GM12878 (cell line): Measurements from ENCODE around the gene PLSCR3. TPM values are rescaled to one million over a fixed set of nuclear protein-coding genes. Genes with fewer than 3 reads are reported as not detected.

Source experiments
- ATAC-seq: fragments of 200-7000 bp; cut with Tn5 transposase; 3 replicates; pipeline ENCODE4 v1.9.1; 2020; ENCODE audit warnings: mild to moderate bottlenecking, moderate library complexity
- BruUV-seq: library from RNA; stranded (reverse); fragments of 400-500 nt; replicated peaks from 2 replicates; lab custom pipeline; 2021; lab: Mats Ljungman, UMichigan
- CTCF ChIA-PET: fragments of 300-600 bp; sonication (Branson Sonifier 250); formaldehyde crosslinking; extraction: SDS; loops from one replicate; lab custom pipeline; 2021; ENCODE audit warnings: inconsistent platforms; lab: Yijun Ruan, JAX
- POLR2A ChIA-PET: fragments of 350-600 bp; formaldehyde crosslinking; extraction: SDS; loops from one replicate; lab custom pipeline; 2021; ENCODE audit warnings: inconsistent platforms; lab: Charles Lee
- RAD21 ChIA-PET: fragments of 300-600 bp; sonication (Branson Sonifier 250); formaldehyde crosslinking; loops from one replicate; lab custom pipeline; 2023; ENCODE audit warnings: antibody characterized with exemption; ENCODE audit not compliant: unreplicated experiment; lab: Charles Lee
- SMC1A ChIA-PET: fragments of 300-600 bp; sonication (Branson Sonifier 250); formaldehyde crosslinking; loops from one replicate; lab custom pipeline; 2023; ENCODE audit not compliant: unreplicated experiment, uncharacterized antibody; lab: Charles Lee
- DNase-seq: peaks from one replicate; pipeline ENCODE4 v3.0.0-alpha.2; 2011; ENCODE audit warnings: low read depth, low spot score
- FAIRE-seq: peaks from 3 replicates; lab custom pipeline; 2011; peaks lifted over from hg19 to GRCh38; lab: Jason Lieb, UNC
- H2AFZ ChIP-seq: 2 replicates; pipeline ENCODE4 v1.6.0; 2011; ENCODE audit warnings: low read depth, low read length, control low read depth; ENCODE audit not compliant: control insufficient read depth
- H3K27ac ChIP-seq: 2 replicates; pipeline ENCODE4 v1.5.1; 2011; ENCODE audit warnings: control low read depth; ENCODE audit not compliant: control insufficient read depth, insufficient read depth
- H3K27me3 ChIP-seq, 2 experiments: replicated peaks in 1 of 2; 2 replicates each; pipeline versions ENCODE4 v1.6.0 to v1.6.1; 2011; ENCODE audit warnings: low read length in 1 of 2; ENCODE audit not compliant: control insufficient read depth in 2 of 2, insufficient read depth in 2 of 2
- H3K36me3 ChIP-seq, 2 experiments: 2 replicates each; pipeline ENCODE4 v1.5.1; 2011; ENCODE audit warnings: low read length in 1 of 2; ENCODE audit not compliant: control insufficient read depth in 2 of 2, insufficient read depth in 2 of 2
- H3K4me1 ChIP-seq: 2 replicates; pipeline ENCODE4 v1.6.1; 2011; ENCODE audit warnings: mild to moderate bottlenecking, low read length, moderate library complexity, mixed read lengths; ENCODE audit not compliant: control insufficient read depth, insufficient read depth
- H3K4me2 ChIP-seq: 2 replicates; pipeline ENCODE4 v1.6.0; 2011; ENCODE audit warnings: control low read depth; ENCODE audit not compliant: control insufficient read depth, insufficient read depth
- H3K4me3 ChIP-seq: fragments of 200-600 bp; sonication (generic); 2 replicates; pipeline ENCODE4 v1.5.1; 2016
- H3K79me2 ChIP-seq: 2 replicates; pipeline ENCODE4 v1.6.0; 2011; ENCODE audit warnings: low read length; ENCODE audit not compliant: control insufficient read depth, insufficient read depth
- H3K9ac ChIP-seq: 2 replicates; pipeline ENCODE4 v1.8.0; 2011; ENCODE audit warnings: low read length, control low read depth, mixed read lengths; ENCODE audit not compliant: control insufficient read depth, insufficient read depth
- H3K9me3 ChIP-seq: replicated peaks from 3 replicates; pipeline ENCODE4 v1.5.1; 2011; ENCODE audit warnings: mild to moderate bottlenecking, low read length; ENCODE audit not compliant: control insufficient read depth, insufficient read depth
- H4K20me1 ChIP-seq: 2 replicates; pipeline ENCODE4 v1.6.0; 2011; ENCODE audit not compliant: control insufficient read depth, insufficient read depth
- CHD4 ChIP-seq: fragments of 200-600 bp; sonication (generic); IDR thresholded peaks from 2 replicates; pipeline ENCODE4 v1.6.1; 2016; ENCODE audit warnings: mild to moderate bottlenecking
- CUX1 ChIP-seq: IDR thresholded peaks from 2 replicates; pipeline ENCODE4 v1.6.1; 2012; ENCODE audit warnings: improper control_type of control experiment, low read depth, low read length; ENCODE audit not compliant: insufficient replicate concordance
- E2F8 ChIP-seq: fragments of 450-650 bp; IDR thresholded peaks from 2 replicates; pipeline ENCODE4 v1.6.1; 2018; ENCODE audit warnings: mild to moderate bottlenecking, low read depth, moderate library complexity; ENCODE audit not compliant: partially characterized antibody
- EGR1 ChIP-seq, 2 experiments: IDR thresholded peaks; 1 replicate in 1 of 2; 2 replicates in 1 of 2; pipeline ENCODE4 v1.6.1; 2011 to 2012; ENCODE audit warnings: low read depth in 2 of 2, low read length in 2 of 2, borderline replicate concordance in 1 of 2, mild to moderate bottlenecking in 1 of 2, moderate library complexity in 1 of 2
- HDAC2 ChIP-seq: fragments of 200-600 bp; sonication (generic); IDR thresholded peaks from 2 replicates; pipeline ENCODE4 v1.6.1; 2017
- IRF4 ChIP-seq: IDR thresholded peaks from 2 replicates; pipeline ENCODE4 v1.6.1; 2011; ENCODE audit warnings: low read depth, low read length
- JUNB ChIP-seq: IDR thresholded peaks from 2 replicates; pipeline ENCODE4 v1.6.1; 2016; ENCODE audit warnings: antibody characterized with exemption, mild to moderate bottlenecking
- MEF2B ChIP-seq: fragments of 450-650 bp; IDR thresholded peaks from 2 replicates; pipeline ENCODE4 v1.6.1; 2018; ENCODE audit warnings: mild to moderate bottlenecking, moderate library complexity; ENCODE audit not compliant: partially characterized antibody, poor library complexity, severe bottlenecking
- SP1 ChIP-seq: IDR thresholded peaks from one replicate; pipeline ENCODE4 v1.6.1; 2011; ENCODE audit warnings: low read depth, low read length
- SUPT20H ChIP-seq: IDR thresholded peaks from 2 replicates; pipeline ENCODE4 v1.6.1; 2011; ENCODE audit warnings: low read depth, mild to moderate bottlenecking, low read length, moderate library complexity, borderline replicate concordance; ENCODE audit not compliant: control insufficient read depth
- USF2 ChIP-seq: IDR thresholded peaks from 2 replicates; pipeline ENCODE4 v1.6.1; 2011; ENCODE audit warnings: low read depth, low read length, improper control_type of control experiment, borderline replicate concordance
- ZNF384 ChIP-seq: IDR thresholded peaks from 2 replicates; pipeline ENCODE4 v1.6.1; 2012; ENCODE audit warnings: low read depth, mild to moderate bottlenecking, low read length, improper control_type of control experiment, borderline replicate concordance
- WGBS: methylation state at CpG from one replicate; pipeline ENCODE4 v1.1.6; 2016; ENCODE audit warnings: low lambda C conversion rate; ENCODE audit not compliant: insufficient replicate concordance, insufficient coverage; ENCODE audit errors: missing lambda C conversion rate; 5-methylcytosine and 5-hydroxymethylcytosine counted together
- in situ Hi-C: fragments of 300-500 bp; cut with MboI; formaldehyde crosslinking; loops from 9 replicates; pipeline ENCODE4 v1.14.3; 2018; ENCODE audit warnings: mixed read lengths
- intact Hi-C: fragments of 100-400 bp; cut with micrococcal nuclease; formaldehyde crosslinking; loops from one replicate; pipeline ENCODE4 v1.14.2; 2022; ENCODE audit not compliant: unreplicated experiment
- polyA plus RNA-seq, 11 experiments: library from polyadenylated mRNA; depleted of rRNA in 4 of 11; unstranded in 6 of 11; stranded (reverse) in 5 of 11; fragments of >200 nt; fragmentation: Nextera tagmentation in 4 of 11; fragmentation: Illumina TruSeq in 1 of 11; extraction: Ambion mirVana in 4 of 11; extraction: Trizol in 1 of 11; gene quantifications; 1 replicate in 1 of 11; 2 replicates in 10 of 11; pipeline versions ENCODE4 v1.2.1 to v1.2.3, GENCODE V29; 2011 to 2016; ENCODE audit warnings: inconsistent platforms in 2 of 11, missing spikeins in 2 of 11, low read depth in 1 of 11
- total RNA-seq, 4 experiments: library from RNA; depleted of rRNA in 3 of 4; stranded (reverse); fragments of >200 nt in 3 of 4; fragmentation: Illumina TruSeq in 1 of 4; extraction: Trizol in 1 of 4; gene quantifications; 2 replicates each; pipeline versions ENCODE4 v1.2.1 to v1.2.3, GENCODE V29; 2013 to 2021

Gene PLSCR3
- total and polyA plus RNA-seq, 10 of the 15 experiments (the other 5 are each of a cell fraction or from before 2014, with no cell fraction given), result 9.9 to 51.4 (median 43.4) TPM

DNA sequence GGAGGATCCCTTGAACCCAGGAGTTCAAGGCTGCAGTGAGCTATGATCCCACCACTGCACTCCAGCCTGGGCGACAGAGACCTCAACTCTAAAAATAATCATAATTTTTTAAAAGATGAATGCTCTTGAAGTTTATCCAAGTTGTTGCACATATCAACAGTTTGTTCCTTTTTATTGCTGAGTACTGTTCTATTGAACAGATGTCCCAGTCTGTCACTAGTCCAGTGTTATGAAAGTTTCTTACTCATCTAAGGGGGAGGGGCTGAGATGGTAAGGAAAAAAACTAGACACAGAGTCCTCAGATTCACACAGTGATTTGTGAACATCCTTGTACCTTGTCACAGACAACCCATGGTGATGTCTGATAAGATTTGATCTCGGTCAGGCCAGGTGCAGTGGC lies 54.1 kb downstream of the PLSCR3 start:
- BruUV-seq, result no TSS peak
- ChIA-PET SMC1A (interaction anchor here (4.5 kb wide), 1 partner anchor 11 kb away, joined by 18 read pairs; the partner anchor contains the start of gene NEURL4), POLR2A (interaction anchor here (1.2 to 1.3 kb wide), 2 partner anchors 8 to 11 kb away, joined by 3 read pairs; no protein-coding TSS in a partner anchor), RAD21 (no interaction called here), CTCF (interaction anchor here (1.7 kb wide), 1 partner anchor 12 kb away, joined by 4 read pairs; the partner anchor contains the start of gene KCTD11)
- TF ChIP-seq SUPT20H (no peak), MEF2B (no peak), HDAC2 (no peak), ZNF384 (no peak), JUNB (no peak), SP1 (no peak), USF2 (no peak), CUX1 (no peak), EGR1 (IDR thresholded peaks at IDR 0.05; ENCODE audit: borderline replicate concordance in 1 of 2, low read depth in 2 of 2, low read length in 2 of 2) (no peak), IRF4 (no peak), CHD4 (no peak), E2F8 (no peak)
- no peak overlapping the region for H3K9ac ChIP-seq
- peaks cover 30% of the 10 kb centered on the region for H3K79me2 ChIP-seq
- ATAC-seq (no peak), DNase-seq (no peak), FAIRE-seq (no peak)
- H3K27me3 ChIP-seq, result no peaks in the 10 kb centered on the region
- no peak overlapping the region for H2AFZ ChIP-seq
- no peaks in the 10 kb centered on the region for H4K20me1 ChIP-seq
- in situ Hi-C loops, result no loop called here
- 94% methylated on average over 2 of the region's 2 CpGs for WGBS
- no peaks in the 10 kb centered on the region for H3K9me3 ChIP-seq
- H3K27ac ChIP-seq, result no peak overlapping the region
- no peak overlapping the region for H3K4me2 ChIP-seq
- peaks cover 14 to 42% of the 10 kb centered on the region in 2 experiments for H3K36me3 ChIP-seq
- H3K4me1 ChIP-seq, result peaks cover 13% of the 10 kb centered on the region
- H3K4me3 ChIP-seq, result no peak overlapping the region
- intact Hi-C loops, result no loop called here
